GM19023 (cell line): ENCODE results near the gene SLC35B1.
"Not testable (repeated sequence)": the region's sequence is repeated elsewhere in the genome, so short reads cannot be mapped to it uniquely, and the experiment has no call there.

ENCODE experiments used
- ATAC-seq: cut with Tn5 transposase; IDR thresholded peaks from one replicate; pipeline ENCODE4 v1.9.1; 2021; ENCODE audit warnings: mild to moderate bottlenecking, moderate library complexity; ENCODE audit not compliant: unreplicated experiment

Gene SLC35B1

DNA sequence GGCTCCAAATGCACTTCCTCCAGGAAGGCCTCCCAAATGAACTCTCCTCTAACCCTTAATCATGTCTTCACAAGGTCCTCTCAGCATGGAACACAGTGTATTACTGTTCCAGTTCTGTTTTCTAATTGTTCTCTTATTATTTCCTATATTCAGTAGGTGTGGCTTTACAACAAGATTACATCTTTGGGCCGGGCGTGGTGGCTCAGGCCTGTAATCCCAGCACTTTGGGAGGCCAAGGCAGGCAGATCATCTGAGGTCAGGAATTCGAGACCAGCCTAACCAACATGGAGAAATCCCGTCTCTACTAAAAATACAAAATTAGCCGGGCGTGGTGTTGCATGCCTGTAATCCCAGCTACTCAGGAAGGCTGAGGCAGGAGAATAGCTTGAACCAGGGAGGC is 34.1 kb downstream of the SLC35B1 start:
- not testable (repeated sequence) for ATAC-seq

- no peak for ATAC-seq
These were observed 37.1 kb downstream of the SLC35B1 start for GRCh38 chr17:49670641-49671040.

- no peak for ATAC-seq
These were observed 37.8 kb downstream of the SLC35B1 start for GRCh38 chr17:49670002-49670401.

GRCh38 chr17:49667854-49668253 is 39.9 kb downstream of the SLC35B1 start:
- ATAC-seq, result no peak

GRCh38 chr17:49664706-49665211 is 43.0 kb downstream of the SLC35B1 start:
- no peak for ATAC-seq

DNA sequence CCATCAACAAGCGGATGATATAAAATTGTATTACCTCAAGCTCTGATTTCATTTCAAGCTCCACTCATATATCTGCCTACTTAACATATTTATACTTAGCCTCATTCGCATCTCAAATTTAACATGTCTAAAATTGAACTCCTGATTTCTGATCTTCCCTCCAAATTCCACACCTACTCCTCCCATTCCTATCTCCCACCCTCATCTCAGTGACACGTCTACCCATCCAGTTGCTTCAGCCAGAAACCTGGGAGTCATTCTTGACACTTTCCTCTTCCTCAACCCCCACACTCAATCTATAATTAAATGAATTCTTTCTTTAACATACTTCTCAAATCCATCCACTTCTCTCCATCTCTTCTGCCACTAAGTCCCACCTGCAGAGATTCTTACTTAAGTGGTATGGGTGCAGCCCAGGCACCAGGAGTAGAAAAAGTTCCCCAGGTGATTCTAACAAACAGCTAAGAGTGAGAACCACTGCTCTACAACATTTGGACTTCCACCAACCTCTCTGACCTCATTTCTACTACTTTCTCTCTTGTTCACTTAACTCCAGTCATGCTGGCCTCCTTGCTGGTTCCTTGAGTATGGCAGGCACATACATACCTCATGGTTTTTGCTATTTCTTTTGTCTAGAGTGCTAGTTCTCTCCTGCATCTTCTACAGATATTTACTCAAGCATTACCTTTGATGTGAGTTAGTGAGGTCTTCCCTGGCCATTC is 47.9 kb downstream of the SLC35B1 start:
- no peak for ATAC-seq

DNA sequence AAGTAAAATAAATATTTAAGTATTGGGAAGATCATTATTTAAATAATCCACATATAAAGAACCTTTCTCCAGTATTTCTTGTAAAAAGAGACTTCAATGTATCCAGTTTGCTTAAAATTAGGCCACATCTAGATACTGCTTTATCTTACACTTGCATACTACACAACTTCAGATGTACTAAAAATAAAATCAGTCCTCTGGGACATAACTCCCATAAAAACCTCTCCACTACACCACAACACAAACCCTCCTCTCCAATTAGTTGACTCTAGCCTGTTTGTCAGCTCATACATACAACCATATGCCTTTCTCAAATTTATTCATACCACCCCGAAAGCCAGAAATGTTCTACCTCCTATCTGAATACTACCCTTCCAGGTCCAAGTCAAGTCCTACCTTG is 51.5 kb downstream of the SLC35B1 start:
- no peak for ATAC-seq
